Astrocyte of the spinal cord (primary cell): ENCODE measurements around the gene RNU6-9.
"Not testable (repeated sequence)": the region's sequence is repeated elsewhere in the genome, so short reads cannot be mapped to it uniquely, and the experiment has no call there.

Experiments used
- DNase-seq: peaks from one replicate; pipeline ENCODE4 v3.0.0; 2011; ENCODE audit warnings: low read depth, low spot score
- H3K4me3 ChIP-seq: 2 replicates; pipeline ENCODE4 v1.5.1; 2011; ENCODE audit warnings: low read depth, mild to moderate bottlenecking, low read length, moderate library complexity
- in situ Hi-C: cut with HindIII; loops from 2 replicates; pipeline ENCODE4 v1.10.0; 2017; ENCODE audit warnings: low sequenced_read_pairs
- TF ChIP-seq, protein P1 (sequence below): IDR thresholded peaks from 2 replicates; pipeline ENCODE4 v1.5.1; 2012; ENCODE audit warnings: low read depth, mild to moderate bottlenecking, low read length, inconsistent platforms

Gene RNU6-9

DNA sequence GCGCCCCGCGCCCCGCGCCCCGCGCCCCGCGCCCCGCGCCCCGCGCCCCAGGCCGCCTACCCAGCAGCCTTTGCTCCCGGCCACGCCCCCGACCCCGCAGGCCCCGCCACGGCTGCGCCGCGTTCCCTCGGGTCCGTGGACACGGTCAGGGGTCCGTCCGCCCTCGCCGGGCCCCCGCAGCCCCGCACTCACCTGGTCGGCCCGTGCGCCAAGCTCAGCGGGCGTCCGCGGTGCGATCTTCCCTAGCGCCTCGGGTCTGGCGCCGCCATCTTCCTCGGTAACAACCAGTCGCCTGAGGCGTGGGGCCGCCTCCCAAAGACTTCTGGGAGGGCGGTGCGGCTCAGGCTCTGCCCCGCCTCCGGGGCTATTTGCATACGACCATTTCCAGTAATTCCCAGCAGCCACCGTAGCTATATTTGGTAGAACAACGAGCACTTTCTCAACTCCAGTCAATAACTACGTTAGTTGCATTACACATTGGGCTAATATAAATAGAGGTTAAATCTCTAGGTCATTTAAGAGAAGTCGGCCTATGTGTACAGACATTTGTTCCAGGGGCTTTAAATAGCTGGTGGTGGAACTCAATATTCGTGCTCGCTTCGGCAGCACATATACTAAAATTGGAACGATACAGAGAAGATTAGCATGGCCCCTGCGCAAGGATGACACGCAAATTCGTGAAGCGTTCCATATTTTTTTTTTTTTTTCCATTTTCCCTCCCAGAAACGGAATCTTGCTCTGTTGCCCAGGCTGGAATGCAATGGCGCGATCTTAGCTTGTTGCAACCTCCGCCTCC is at the start of gene RNU6-9, which contains the start of gene MED16:
Gene RNU6-9 (plus strand): TSS at position 591 of the 796 bp plus-strand sequence.
Gene MED16 (minus strand): TSS at position 294 of the 796 bp plus-strand sequence. CDS start 2,056 bp downstream, outside the sequence.
- H3K4me3 ChIP-seq = peak within 1 kb of the TSS; percentile 91
- TF ChIP-seq, protein P1, sequence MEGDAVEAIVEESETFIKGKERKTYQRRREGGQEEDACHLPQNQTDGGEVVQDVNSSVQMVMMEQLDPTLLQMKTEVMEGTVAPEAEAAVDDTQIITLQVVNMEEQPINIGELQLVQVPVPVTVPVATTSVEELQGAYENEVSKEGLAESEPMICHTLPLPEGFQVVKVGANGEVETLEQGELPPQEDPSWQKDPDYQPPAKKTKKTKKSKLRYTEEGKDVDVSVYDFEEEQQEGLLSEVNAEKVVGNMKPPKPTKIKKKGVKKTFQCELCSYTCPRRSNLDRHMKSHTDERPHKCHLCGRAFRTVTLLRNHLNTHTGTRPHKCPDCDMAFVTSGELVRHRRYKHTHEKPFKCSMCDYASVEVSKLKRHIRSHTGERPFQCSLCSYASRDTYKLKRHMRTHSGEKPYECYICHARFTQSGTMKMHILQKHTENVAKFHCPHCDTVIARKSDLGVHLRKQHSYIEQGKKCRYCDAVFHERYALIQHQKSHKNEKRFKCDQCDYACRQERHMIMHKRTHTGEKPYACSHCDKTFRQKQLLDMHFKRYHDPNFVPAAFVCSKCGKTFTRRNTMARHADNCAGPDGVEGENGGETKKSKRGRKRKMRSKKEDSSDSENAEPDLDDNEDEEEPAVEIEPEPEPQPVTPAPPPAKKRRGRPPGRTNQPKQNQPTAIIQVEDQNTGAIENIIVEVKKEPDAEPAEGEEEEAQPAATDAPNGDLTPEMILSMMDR = no peak
- peak; percentile 96 for DNase-seq
- in situ Hi-C loops = no loop called here

DNA sequence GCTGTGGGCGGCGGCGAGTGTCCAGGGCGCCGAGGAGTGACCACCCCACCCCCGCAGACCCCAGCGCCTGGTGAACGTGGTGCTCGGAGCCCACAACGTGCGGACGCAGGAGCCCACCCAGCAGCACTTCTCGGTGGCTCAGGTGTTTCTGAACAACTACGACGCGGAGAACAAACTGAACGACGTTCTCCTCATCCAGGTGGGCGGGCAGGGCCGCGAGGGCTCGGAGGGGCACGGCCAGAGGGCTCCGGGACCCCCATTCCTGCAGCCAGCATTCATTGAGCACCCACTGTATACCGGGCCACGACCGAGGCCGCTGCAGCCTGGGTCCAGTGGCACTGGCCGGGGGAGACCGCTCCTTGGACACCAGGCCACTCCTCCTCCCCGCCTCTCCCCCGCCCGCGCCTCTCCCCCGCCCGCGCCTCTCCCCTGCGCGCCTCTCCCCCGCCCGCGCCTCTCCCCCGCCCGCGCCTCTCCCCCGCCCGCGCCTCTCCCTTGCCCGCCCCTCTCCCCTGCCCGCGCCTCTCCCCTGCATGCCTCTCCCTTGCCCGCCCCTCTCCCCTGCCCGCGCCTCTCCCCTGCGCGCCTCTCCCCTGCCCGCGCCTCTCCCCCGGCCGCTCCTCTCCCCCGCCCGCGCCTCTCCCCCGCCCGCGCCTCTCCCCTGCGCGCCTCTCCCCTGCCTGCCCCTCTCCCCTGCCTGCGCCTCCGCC is 49.3 kb upstream of the RNU6-9 start:
- no peak for DNase-seq
- TF ChIP-seq, protein P1 = no peak
- in situ Hi-C loops = no loop called here
- no peak overlapping the region for H3K4me3 ChIP-seq

DNA sequence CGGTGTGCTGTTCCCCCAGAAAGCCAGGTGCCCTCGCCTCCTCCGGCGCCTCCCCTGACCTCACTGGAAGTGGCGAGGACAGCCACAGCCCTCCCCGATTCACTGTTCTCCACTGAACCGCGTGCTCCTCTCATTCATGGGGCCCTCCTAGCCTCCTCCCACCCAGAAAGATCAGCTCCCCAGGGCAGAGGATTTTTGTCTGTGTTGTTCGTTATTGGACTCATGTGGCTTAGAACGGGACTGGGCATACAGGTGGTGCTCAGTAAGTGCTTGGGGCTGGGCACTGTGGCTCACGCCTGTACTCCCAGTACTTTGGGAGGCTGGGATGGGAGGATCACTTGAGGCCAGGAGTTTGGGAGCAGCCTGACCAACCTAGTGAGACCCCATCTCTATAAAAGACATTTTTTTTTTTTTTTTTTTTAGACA is 48.7 kb upstream of the RNU6-9 start:
- DNase-seq = no peak
- TF ChIP-seq, protein P1 = no peak
- in situ Hi-C loops = no loop called here
- H3K4me3 ChIP-seq = no peak overlapping the region

DNA sequence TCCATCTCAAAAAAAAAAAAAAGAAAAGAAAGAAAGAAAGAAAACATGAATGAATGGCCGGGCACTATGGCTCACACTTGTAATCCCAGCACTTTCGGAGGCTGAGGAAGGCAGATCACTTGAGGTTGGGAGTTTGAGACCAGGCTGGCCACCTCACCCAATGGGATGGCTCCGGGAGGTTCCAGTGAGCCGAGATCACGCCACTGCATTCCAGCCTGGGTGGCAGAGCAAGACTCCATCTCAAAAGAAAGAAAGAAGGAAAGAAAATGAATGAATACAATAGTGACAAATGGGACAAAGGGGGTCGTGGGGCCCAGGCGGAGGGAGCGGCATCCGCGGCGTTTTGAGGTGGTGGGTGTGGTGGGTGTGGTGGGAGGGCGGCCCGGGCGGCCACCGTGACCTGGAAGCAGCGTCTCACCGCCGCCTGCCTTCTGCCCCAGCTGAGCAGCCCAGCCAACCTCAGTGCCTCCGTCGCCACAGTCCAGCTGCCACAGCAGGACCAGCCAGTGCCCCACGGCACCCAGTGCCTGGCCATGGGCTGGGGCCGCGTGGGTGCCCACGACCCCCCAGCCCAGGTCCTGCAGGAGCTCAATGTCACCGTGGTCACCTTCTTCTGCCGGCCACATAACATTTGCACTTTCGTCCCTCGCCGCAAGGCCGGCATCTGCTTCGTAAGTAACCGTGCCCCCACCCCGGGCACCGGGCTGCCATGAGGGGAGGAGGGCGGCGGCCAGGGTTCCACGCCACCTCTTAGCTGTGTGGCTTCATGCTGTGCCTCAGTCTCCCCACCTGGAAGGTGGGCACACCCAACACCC is 47.4 kb upstream of the RNU6-9 start:
- no peak for DNase-seq
- no peak overlapping the region for H3K4me3 ChIP-seq
- in situ Hi-C loops = no loop called here
- TF ChIP-seq, protein P1 = no peak

DNA sequence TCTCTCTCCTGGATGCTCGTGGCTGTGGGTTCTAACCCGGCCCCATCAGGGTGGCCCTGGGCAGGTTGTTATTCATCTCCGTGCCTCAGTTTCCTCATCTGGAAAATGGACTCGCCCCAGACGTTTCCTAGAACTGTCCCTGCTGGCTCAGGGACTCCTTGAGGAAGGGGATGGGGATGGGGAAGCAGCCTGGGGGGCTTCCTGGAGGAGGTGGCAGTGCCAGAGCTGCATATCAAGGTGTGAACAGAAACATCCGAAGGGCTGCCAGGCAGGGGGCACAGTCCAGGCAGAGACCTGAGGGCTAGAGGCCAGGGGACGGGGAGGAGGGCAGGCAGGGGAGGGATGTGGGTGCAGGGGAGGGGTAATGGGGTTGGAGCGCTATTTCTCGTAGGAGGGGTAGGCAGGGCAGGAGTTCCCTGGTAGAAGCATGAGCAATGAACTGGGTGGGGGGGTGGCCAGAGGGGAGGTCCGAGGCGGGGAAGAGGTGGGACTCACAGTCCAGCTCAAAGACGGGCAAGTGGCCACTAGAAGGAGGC is 44.8 kb upstream of the RNU6-9 start:
- DNase-seq = no peak
- no peak overlapping the region for H3K4me3 ChIP-seq
- in situ Hi-C loops = no loop called here

DNA sequence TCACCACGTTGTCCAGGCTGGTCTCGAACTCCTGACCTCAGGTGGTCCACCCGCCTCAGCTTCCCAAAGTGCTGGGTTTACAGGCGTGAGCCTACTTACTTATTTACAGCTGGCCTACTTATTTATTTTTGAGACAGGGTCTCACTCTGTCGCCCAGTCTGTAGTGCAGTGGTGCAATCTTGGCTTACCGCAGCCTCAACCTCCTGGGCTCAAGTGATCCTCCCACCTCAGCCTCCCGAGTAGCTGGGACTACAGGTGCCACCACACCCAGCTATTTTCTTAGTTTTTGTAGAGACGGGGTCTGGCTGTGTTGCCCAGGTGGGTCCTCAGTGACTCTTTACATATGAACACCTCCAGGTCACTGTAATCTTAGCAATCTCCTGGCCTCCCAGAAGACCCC is 44.1 kb upstream of the RNU6-9 start:
- DNase-seq, in situ Hi-C loops, H3K4me3 ChIP-seq: not testable (repeated sequence)

More for the DNA sequence above, 44.8 kb upstream of the RNU6-9 start:
- TF ChIP-seq, protein P1 = no peak
